ENCODE data around the gene COL9A2.

The COL9A2 gene

GRCh38 chr1:40303051-40303771, 13.9 kb downstream of the COL9A2 start:
- DNase-seq (ENCODE audit: low read depth in 2 of 2), result no peak

- no peak for DNase-seq (ENCODE audit: low read depth in 2 of 2)
Observed at GRCh38 chr1:40302475-40302874, 14.6 kb downstream of the COL9A2 start.

DNA sequence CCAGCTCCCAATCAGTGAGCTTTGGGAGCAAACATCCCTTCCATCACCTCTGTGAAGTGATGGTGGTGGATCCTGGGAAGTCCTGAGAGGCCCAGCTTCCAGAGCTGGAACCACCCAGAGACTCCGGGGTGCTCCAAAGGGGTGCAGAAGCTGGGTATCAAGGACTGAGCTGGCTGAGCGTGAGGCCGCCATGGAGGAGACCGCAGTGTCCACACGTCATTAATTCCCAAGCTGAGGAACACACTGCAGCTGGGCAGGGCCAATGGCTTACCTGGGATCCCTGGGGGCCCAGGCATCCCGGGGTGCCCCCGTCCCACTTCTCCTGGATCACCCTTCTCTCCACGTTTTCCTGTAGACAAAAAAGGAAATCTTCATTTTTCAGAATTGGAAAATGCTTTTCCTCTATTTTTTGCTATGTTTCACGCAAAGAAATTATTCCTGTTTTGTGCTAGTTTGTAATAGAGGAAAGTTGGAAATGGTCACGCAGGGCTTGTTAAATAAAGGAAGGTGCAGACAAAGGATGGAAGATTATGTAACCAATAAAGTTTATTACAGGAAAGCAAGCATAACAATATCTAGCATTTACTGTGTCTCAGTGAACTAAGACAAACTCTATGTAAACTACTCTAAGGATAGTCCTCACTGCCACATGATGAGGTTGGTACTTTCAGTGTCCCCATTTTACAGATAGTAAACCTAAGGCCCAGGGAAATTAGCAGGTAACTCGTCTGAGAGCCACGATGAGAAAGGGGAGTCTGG, 15.4 kb downstream of the COL9A2 start:
- DNase-seq (ENCODE audit: low read depth in 2 of 2), result no peak

GRCh38 chr1:40301066-40301465, 16.0 kb downstream of the COL9A2 start:
- no peak for DNase-seq (ENCODE audit: low read depth in 2 of 2)

DNA sequence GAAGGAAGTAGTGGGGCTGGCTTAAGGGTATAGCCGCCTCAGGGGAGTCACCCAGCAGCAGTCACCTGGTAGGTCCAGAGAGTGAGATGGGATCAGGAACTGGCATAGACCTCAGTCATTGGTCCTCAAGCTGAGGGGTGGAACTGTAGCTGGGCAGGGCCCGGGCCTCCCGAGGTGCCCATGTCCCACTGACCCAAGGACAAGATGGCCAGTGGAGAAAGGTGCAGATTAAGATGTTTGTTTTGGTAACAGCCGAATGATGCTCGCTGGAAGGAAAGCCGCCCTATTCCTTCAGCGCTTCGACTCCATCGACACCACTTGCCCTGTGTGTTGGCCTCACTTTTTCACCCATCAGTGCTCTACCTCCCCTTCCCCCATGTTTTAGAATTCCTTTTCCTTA, 16.4 kb downstream of the COL9A2 start:
- no peak for DNase-seq (ENCODE audit: low read depth in 2 of 2)

DNA sequence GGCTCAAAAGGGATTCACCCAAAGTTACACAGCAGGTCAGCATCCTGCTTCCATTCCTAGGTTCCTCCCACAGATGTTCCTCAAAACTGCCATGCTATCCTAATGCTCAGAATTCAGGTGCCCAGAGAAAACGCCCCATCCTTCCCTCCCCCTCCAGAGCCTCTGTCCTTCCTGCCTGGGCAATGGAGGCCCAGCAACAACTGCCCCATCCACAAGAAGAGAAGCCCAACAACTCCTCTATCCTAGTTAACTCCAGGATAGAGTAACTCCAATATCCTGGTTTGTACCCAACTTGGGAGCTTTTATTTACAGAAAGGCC, 16.9 kb downstream of the COL9A2 start:
- no peak for DNase-seq (ENCODE audit: low read depth in 2 of 2)

DNA sequence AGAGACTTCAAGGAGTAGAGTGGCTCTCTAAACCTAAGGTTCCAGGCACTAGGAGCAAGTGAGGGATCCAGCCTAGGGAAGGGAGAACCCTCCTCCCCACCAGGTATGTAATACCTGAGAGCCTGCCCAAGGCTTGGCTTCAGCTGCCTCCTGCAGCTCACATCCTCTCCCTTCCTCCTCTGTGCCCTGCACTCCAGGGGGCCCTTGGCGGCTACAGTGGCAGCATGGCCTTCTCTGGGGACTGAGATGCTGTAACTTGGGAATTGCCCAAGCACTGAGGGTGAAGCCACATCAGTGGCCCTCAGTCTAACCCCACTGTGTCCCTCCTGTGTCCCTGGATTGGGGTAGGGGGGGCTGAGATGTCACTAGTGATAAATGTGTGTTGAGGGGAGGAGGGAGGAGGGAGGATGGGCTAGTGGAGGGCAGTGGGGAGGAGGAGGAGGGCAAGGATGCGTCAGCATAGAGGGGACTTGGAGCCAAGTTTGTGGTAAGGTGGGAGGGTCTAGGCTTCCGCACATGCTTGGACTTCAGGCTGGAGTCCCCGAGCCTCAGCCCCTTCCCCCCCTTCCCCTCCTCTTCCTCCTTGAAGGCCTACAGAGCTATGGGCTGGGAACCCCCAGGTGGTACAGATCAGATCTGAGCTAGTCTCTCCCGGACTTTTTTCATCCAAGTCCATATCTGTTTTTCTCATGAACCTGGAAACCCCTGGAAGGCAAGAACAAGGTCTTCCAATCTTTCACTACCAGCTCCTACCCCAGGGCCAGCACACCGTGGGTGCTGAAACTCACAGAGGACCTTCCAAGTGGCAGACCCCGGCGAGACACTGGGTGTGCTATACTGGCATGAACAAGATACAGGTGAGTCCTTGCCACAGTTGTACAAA, 17.5 kb downstream of the COL9A2 start:
- DNase-seq (ENCODE audit: low read depth in 2 of 2), result no peak

GRCh38 chr1:40291293-40291692, 25.8 kb downstream of the COL9A2 start:
- DNase-seq (ENCODE audit: low read depth in 2 of 2), result no peak

GRCh38 chr1:40281853-40282252, 35.2 kb downstream of the COL9A2 start:
- no peak for DNase-seq (ENCODE audit: low read depth in 2 of 2)

DNA sequence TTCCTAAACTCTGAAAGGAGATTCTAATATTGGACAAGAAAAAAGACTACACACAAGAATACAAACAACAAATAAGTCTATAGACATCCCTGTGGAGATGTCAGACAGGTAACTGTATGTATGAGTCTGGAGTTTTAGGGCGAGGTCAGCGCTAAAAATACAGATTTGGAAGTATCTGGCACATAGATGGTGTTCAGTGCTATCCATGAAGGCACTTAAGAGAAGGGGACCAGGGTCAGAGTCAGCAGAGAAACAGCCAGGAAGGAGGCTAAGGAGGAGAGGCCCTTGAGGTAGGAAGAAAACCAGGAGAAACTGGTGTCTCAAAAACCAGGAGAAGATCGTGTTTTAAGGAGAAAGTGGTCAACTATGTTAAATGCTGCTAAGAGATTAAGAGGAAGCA, 41.0 kb downstream of the COL9A2 start:
- no peak for DNase-seq (ENCODE audit: low read depth in 2 of 2)

DNA sequence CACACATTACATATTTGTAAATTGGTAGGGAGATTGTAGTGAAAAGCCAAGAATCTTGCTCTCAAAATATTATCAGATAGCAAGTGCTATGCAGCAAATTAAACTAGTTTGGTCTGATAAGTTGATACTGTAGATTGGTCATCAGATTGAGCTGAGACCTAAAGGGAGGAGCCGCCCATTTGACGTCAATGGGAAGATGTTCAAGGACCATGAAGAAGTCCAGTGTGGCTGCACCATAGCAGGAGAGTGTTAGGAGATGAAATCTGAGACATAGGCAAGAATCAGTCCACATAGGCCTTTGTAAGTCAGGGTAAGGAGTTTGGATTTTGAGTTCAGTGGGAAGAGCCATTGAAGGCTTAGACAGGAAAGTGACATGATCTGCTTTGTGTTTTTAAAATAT, 42.8 kb downstream of the COL9A2 start:
- no peak for DNase-seq (ENCODE audit: low read depth in 2 of 2)

GRCh38 chr1:40273547-40274166, 43.4 kb downstream of the COL9A2 start:
- DNase-seq (ENCODE audit: low read depth in 2 of 2), result no peak

DNA sequence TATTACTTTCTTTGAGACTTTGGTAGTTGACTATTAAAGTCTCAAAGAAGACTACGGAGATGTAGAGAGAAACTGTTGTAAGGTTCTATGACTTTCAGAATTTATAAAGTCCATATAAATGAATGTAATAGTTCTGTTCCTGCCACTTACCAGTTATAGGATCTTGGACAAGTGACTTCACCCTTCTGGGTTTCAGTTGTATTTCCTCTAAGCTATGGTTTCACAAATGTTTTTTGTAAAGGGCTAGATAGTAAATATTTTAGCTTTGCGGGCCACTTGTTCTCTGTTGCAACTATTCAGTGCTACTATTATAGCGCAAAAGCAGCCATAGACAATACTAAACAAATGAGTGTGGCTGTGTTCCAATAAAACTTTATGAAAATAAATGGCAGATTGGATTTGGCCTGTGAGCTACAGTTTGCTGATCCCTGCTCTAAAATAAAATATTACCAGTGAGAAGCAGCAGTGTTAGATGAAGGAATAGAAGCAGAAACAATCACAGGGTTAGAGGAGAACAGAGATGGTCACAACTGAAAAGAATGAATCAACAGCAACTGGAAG, 44.4 kb downstream of the COL9A2 start:
- no peak for DNase-seq (ENCODE audit: low read depth in 2 of 2)

DNA sequence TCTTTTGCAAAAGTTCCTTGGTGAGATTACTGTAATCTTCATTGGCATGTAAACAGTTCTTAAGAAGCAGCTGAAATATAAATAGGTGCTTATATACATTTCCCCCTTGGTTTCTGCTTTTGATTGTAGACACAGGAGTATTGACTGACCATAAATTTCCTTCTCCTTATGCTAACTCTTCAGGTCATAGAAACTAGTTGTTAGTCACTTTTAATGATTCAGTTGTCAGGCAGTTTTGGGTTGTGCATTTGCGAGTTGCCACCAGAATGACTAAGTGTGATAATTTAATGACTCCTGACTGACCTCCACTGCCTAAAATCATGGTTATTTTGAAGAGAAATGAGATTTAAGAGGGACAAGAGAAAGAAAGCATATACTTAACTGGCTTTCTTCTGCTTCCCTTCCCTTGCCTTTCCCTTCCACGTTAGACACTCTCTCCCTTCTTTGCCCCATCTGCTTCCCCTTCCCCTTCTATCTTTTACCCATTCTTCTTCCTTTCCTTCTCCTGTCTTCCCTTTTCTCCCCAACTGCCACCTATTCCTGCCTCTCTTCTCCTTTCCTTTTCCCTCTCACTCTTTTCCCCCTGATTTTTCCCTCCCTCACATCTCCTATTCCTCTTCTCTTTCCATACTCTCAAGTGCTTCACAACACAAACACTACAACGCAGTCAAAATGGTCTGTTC, 46.8 kb downstream of the COL9A2 start:
- no peak for DNase-seq (ENCODE audit: low read depth in 2 of 2)

- no peak for DNase-seq (ENCODE audit: low read depth in 2 of 2)
Observed at GRCh38 chr1:40268211-40268610, 48.9 kb downstream of the COL9A2 start.

- no peak for DNase-seq (ENCODE audit: low read depth in 2 of 2)
Observed at GRCh38 chr1:40267767-40268187, 49.3 kb downstream of the COL9A2 start.

- DNase-seq (ENCODE audit: low read depth in 2 of 2), result no peak
Observed at GRCh38 chr1:40266786-40267535, 50.1 kb downstream of the COL9A2 start.

- DNase-seq (ENCODE audit: low read depth in 2 of 2), result no peak
Observed at GRCh38 chr1:40265919-40266318, 51.2 kb downstream of the COL9A2 start.

- no peak for DNase-seq (ENCODE audit: low read depth in 2 of 2)
Observed at GRCh38 chr1:40265298-40265697, 51.8 kb downstream of the COL9A2 start.

DNA sequence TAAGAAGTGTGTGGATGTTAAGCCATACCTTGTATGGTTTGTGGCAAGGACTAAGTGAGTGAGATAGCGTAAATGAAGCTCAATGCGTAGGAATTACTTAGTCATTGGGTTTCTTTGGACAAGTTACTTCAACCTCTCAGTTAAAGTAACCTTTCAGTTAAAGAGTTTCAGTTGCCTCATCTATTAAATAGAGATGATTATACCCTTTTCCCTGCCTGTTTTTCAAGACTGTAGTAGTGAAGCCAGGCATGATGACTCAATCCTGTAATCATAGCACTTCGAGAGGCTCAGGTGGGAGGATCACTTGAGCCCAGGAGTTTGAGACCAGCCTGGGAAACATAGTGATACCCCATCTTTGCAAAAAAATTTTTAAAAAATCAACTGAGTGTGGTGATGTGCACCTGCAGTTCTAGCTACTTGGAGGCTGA, 52.7 kb downstream of the COL9A2 start:
- DNase-seq (ENCODE audit: low read depth in 2 of 2), result no peak

GRCh38 chr1:40258445-40258769, 58.7 kb downstream of the COL9A2 start:
- no peak for DNase-seq (ENCODE audit: low read depth in 2 of 2)

All from stimulated activated CD8-positive, alpha-beta memory T cell treated with anti-CD3 and anti-CD28 coated beads, Interleukin-15, amount 100 ng/mL, for 48 hours (primary cell).